Right atrium auricular region (tissue), 2 donors: ENCODE results near the gene CYP26A1. TPM values are rescaled to one million over a fixed set of nuclear protein-coding genes. Genes with fewer than 3 reads are reported as not detected.
A peak's percentile ranks its signal among the peaks of the same experiment; 100 is the strongest.

Experiments
- DNase-seq: peaks from one replicate; pipeline ENCODE4 v3.0.0-alpha.2; 2019; ENCODE audit warnings: low spot score
- H3K27ac ChIP-seq, 2 donors: fragments of 200-600 bp; sonication (generic); 1 replicate in 1 of 2; 2 replicates in 1 of 2; pipeline ENCODE4 v1.5.1; 2016 to 2019
- H3K27me3 ChIP-seq, 2 donors: fragments of 200-600 bp; sonication (generic); one replicate each; pipeline versions ENCODE4 v1.5.1 to v1.6.0; 2017 to 2019
- H3K36me3 ChIP-seq: fragments of 200-600 bp; sonication (generic); one replicate; pipeline ENCODE4 v1.5.1; 2016
- H3K4me1 ChIP-seq, 2 donors: fragments of 200-600 bp; sonication (generic); one replicate each; pipeline versions ENCODE4 v1.5.1 to v1.6.0; 2017 to 2019
- H3K4me3 ChIP-seq, 2 donors: fragments of 200-600 bp; sonication (generic); 1 replicate in 1 of 2; 2 replicates in 1 of 2; pipeline ENCODE4 v1.5.1; 2017 to 2019; ENCODE audit warnings: mild to moderate bottlenecking in 1 of 2, moderate library complexity in 1 of 2
- H3K9me3 ChIP-seq, 2 donors: fragments of 200-600 bp; sonication (generic); one replicate each; pipeline ENCODE4 v1.5.1; 2019
- total RNA-seq, 2 donors: library from RNA; depleted of rRNA; stranded (reverse); fragments of >200 nt; gene quantifications; one replicate each; pipeline ENCODE4 v1.1.0, GENCODE V29; 2016
- TF ChIP-seq, protein P1 (sequence below), 2 donors: fragments of 200-600 bp; sonication (generic); IDR thresholded peaks; one replicate each; pipeline ENCODE4 v1.5.1; 2019; ENCODE audit warnings: antibody characterized with exemption in 2 of 2

CYP26A1 gene
- total RNA-seq, 2 donors from 2014 or later, result not detected

DNA sequence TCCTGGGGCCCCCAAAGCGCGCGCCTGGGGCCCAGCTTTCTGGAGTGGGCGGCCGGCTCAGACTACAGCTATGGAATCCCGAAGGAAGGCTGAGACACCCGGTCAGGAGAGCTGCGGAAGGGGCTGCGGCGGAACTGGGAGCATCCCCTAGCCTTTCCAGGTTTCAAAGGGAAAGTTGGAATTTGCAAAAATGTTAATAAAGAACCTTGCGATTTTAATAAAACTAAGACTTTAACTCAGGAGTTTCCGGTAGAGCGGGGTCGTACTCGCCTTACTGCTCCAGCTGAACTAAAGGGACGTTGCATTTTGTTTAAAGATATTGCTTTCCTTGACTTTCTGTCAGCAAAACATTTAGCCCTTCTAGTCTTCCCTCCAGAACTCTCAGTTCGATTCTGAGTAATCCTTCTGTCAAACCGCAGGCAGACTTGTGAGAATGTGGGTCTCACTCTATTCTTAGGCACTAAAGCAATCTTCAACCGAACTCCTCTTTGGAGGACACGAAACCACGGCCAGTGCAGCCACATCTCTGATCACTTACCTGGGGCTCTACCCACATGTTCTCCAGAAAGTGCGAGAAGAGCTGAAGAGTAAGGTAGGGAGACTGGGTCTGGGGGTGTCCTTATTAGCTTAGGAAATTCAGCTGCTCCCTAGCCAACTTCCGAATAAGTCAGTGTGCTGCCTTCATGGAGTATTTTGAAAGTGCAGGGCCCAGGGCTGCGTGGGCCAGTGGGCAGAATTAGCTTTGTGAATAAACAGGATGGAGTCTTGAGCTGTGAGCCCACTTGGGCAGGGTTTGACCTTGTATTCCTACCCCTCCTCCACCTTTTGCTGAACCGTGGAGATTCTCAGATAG is 1.9 kb downstream of the CYP26A1 start:
- Histone ChIP-seq H3K27ac (no peak overlapping the region), H3K27me3 (peaks cover 15 to 23% of the 10 kb centered on the region in 2 donors), H3K36me3 (no peaks in the 10 kb centered on the region), H3K4me3 (no peak overlapping the region), H3K9me3 (no peaks in the 10 kb centered on the region), H3K4me1 (peaks cover 0 to 39% of the 10 kb centered on the region in 2 donors)
- TF ChIP-seq, protein P1, sequence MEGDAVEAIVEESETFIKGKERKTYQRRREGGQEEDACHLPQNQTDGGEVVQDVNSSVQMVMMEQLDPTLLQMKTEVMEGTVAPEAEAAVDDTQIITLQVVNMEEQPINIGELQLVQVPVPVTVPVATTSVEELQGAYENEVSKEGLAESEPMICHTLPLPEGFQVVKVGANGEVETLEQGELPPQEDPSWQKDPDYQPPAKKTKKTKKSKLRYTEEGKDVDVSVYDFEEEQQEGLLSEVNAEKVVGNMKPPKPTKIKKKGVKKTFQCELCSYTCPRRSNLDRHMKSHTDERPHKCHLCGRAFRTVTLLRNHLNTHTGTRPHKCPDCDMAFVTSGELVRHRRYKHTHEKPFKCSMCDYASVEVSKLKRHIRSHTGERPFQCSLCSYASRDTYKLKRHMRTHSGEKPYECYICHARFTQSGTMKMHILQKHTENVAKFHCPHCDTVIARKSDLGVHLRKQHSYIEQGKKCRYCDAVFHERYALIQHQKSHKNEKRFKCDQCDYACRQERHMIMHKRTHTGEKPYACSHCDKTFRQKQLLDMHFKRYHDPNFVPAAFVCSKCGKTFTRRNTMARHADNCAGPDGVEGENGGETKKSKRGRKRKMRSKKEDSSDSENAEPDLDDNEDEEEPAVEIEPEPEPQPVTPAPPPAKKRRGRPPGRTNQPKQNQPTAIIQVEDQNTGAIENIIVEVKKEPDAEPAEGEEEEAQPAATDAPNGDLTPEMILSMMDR (IDR thresholded peaks at IDR 0.05), result no peak
- DNase-seq, result peak; percentile 32

DNA sequence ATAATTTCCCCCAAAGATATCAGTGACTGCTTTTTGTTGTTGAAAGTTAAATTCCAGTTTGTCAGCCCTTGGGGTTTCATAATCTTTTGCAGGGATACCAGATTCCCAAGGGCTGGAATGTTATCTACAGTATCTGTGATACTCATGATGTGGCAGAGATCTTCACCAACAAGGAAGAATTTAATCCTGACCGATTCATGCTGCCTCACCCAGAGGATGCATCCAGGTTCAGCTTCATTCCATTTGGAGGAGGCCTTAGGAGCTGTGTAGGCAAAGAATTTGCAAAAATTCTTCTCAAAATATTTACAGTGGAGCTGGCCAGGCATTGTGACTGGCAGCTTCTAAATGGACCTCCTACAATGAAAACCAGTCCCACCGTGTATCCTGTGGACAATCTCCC is 3.2 kb downstream of the CYP26A1 start:
- peaks cover 0 to 36% of the 10 kb centered on the region in 2 donors for H3K4me1 ChIP-seq
- no peak overlapping the region for H3K27ac ChIP-seq
- TF ChIP-seq, protein P1 (IDR thresholded peaks at IDR 0.05), result no peak
- H3K36me3 ChIP-seq, result no peaks in the 10 kb centered on the region
- H3K9me3 ChIP-seq, result no peaks in the 10 kb centered on the region
- peak; percentile 30 for DNase-seq
- no peak overlapping the region for H3K4me3 ChIP-seq
- H3K27me3 ChIP-seq, result peaks cover 15 to 23% of the 10 kb centered on the region in 2 donors

DNA sequence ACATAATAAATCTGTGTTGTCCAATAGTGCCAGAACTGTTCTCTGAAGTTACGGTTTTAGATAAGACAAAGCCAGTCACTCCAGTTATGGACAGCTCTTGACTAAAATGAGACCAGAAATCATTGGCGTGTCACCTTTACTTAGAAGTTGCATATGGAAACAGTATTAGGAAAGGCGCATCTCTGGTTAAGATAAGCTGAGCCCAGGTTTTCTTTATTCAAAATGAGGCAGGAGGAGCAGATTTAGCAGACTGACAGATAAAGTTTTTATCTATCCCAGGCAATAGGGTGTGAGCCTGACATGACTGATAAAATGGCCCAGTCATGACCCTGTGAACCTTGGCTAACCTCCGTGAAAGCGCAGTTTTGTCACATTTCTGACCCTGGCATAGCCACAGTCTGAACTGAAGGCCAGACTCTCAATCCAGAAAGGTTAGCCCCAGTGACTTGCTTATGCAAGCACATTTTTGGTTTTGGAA is 4.2 kb downstream of the CYP26A1 start:
- Histone ChIP-seq H3K4me3 (no peak overlapping the region), H3K36me3 (no peaks in the 10 kb centered on the region), H3K4me1 (peaks cover 0 to 25% of the 10 kb centered on the region in 2 donors), H3K27ac (no peak overlapping the region), H3K27me3 (peaks cover 10 to 15% of the 10 kb centered on the region in 2 donors), H3K9me3 (no peaks in the 10 kb centered on the region)
- DNase-seq, result peak; percentile 4
- TF ChIP-seq, protein P1 (IDR thresholded peaks at IDR 0.05), result no peak

DNA sequence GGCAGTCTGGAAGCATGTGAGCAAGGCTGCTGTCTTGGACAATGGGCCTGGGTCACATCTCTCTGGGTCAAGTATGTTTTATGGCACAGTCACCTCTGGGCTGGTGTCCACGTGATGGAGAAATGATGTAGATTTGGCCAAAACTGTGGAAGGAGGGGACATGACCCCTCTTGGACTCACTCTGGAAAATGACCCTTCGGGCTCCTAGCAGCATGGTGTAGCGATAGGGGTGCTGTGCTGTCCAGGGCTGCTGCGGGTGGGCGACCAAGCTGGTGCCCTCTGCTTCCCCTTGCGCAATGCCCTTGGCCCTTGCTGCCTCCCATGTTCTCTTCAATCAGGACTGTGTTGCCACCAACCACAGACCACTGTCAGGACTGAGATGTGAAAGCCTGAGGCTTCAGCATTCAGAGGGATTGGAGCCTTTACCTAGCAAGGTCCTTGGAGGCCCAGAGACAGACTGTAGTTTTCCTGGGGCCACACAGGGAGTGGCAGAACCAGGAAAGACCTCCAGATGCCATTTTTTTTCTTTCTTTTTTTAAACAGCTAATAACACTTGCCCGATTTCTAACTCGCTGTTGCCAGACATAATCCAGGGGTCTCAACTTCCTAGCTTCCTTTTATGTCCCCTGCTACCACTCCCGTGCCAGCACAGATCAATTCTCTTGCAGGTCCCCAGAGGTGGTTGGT is 6.1 kb downstream of the CYP26A1 start:
- Histone ChIP-seq H3K27ac (no peak overlapping the region), H3K36me3 (no peaks in the 10 kb centered on the region), H3K27me3 (peaks cover under 1 to 6% of the 10 kb centered on the region in 2 donors), H3K9me3 (no peaks in the 10 kb centered on the region), H3K4me3 (no peak overlapping the region), H3K4me1 (peaks cover 0 to 6% of the 10 kb centered on the region in 2 donors)
- TF ChIP-seq, protein P1 (IDR thresholded peaks at IDR 0.05), result no peak
- DNase-seq, result peak; percentile 42

DNA sequence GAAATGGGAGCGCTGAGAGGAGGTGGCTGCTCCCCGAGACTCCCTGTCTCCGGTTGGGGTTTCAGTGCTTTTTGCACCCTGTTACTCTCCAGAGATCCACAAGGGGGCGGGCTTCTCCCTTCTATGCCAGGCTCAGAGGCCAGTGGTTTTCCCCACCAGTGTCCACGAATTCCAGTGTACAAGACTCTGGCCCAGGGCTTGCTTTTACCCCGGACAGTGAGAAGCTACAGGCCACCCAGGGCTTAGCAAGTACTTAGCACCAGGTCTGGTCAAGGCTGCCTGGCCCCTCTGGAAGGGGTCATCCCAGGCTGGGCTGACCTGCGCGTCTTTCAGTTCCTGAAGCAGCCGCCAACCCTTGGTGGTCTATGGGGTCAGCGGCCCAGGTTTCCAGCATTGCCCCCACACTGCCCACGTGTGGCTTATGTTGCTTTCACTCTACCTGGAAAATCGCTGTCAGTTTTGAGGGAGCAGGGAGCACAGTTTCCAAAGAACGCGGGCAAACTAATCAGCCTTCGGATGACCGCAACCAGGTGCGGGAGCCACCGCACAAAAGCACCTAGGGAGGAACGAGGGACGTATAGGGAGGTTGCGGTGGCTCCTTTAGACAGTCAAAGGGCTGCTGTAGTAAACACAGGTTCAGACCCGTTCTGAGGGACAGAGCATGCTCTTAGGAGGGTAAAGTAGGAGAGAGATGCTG is 6.8 kb downstream of the CYP26A1 start:
- Histone ChIP-seq H3K4me1 (no peaks in the 10 kb centered on the region), H3K4me3 (no peak overlapping the region), H3K36me3 (no peaks in the 10 kb centered on the region), H3K9me3 (no peaks in the 10 kb centered on the region), H3K27ac (no peak overlapping the region), H3K27me3 (no peaks in the 10 kb centered on the region)
- TF ChIP-seq, protein P1 (IDR thresholded peaks at IDR 0.05), result peak; percentile 78 to 90
- DNase-seq, result peak; percentile 61
